Ovary (tissue), 9 donors: ENCODE measurements around the gene PEX6. TPM values are rescaled to one million over a fixed set of nuclear protein-coding genes. Genes with fewer than 3 reads are reported as not detected.

Experiments used
- DNase-seq, 5 donors: peaks; one replicate each; pipeline ENCODE4 v3.0.0-alpha.2; 2019 to 2020
- H3K27ac ChIP-seq, 2 donors: fragments of 200-600 bp; one replicate each; pipeline versions ENCODE4 v1.5.1 to v1.8.0; 2019 to 2022
- H3K27me3 ChIP-seq: fragments of 200-600 bp; one replicate; pipeline ENCODE4 v1.8.0; 2022
- H3K36me3 ChIP-seq: fragments of 200-600 bp; sonication (generic); one replicate; pipeline ENCODE4 v1.5.1; 2019
- H3K4me1 ChIP-seq: one replicate; pipeline ENCODE4 v1.8.1; 2013; ENCODE audit warnings: mild to moderate bottlenecking, moderate library complexity; ENCODE audit not compliant: insufficient read depth
- H3K4me3 ChIP-seq: fragments of 200-600 bp; sonication (generic); one replicate; pipeline ENCODE4 v1.5.1; 2017
- H3K9me3 ChIP-seq, 2 donors: fragments of 200-600 bp in 1 of 2; sonication (generic) in 1 of 2; one replicate each; pipeline versions ENCODE4 v1.5.1 to v1.8.1; 2013 to 2019; ENCODE audit warnings: mild to moderate bottlenecking in 1 of 2, moderate library complexity in 1 of 2
- CTCF ChIP-seq, 3 donors: fragments of 450-650 bp in 2 of 3; fragments of 200-600 bp in 1 of 3; IDR thresholded peaks; one replicate each; pipeline versions ENCODE4 v1.5.1 to v1.8.0; 2016 to 2022; ENCODE audit warnings: antibody characterized with exemption in 3 of 3, mild to moderate bottlenecking in 1 of 3
- EP300 ChIP-seq: sonication (generic); formaldehyde crosslinking; IDR thresholded peaks from one replicate; pipeline ENCODE4 v1.6.1; 2017; ENCODE audit warnings: antibody characterized with exemption
- POLR2A ChIP-seq: fragments of 450-650 bp; IDR thresholded peaks from one replicate; pipeline ENCODE4 v1.6.1; 2017; ENCODE audit warnings: antibody characterized with exemption, mild to moderate bottlenecking, moderate library complexity
- WGBS, 3 donors: extraction: QIAGEN DNeasy Blood & Tissue Kit in 1 of 3; methylation state at CpG; one replicate each; pipeline versions ENCODE4 v1.1.5 to v1.1.7; 2013 to 2017; 5-methylcytosine and 5-hydroxymethylcytosine counted together
- intact Hi-C, 4 donors: fragments of 100-400 bp; cut with DNase I; formaldehyde crosslinking; loops; one replicate each; pipeline versions ENCODE4 v1.11.0 to v1.15.1; 2022 to 2023
- polyA plus RNA-seq, 2 donors: library from polyadenylated mRNA; stranded (reverse); fragments of 200-250 nt in 1 of 2; fragments of 350-450 nt in 1 of 2; fragmentation: Illumina TruSeq in 1 of 2; extraction: RNeasy Lipid Tissue Mini Kit (QIAGEN cat#74804) in 1 of 2; gene quantifications; one replicate each; pipeline ENCODE4 v1.2.3, GENCODE V29; 2013 to 2014
- total RNA-seq, 7 donors: library from RNA; depleted of rRNA in 2 of 7; stranded (reverse); fragments of >200 nt in 2 of 7; fragmentation: NEBNext Ultra II Directional in 3 of 7; extraction: Animal tissue kit (Norgen Biotek cat#: 25700) in 3 of 7; gene quantifications; one replicate each; pipeline versions ENCODE4 v1.1.0 to v1.2.4, GENCODE V29; 2016 to 2023
- donor health status: DM: no; HTN: no; CAD: no; lungs with moderate emphysema.
- donor health status: DM: no; HTN: no; CAD: no.
- donor health status: Bipolar disorder and iron deficiency.
- donor health status: DM: yes; HTN: yes; CAD: no.
- donor health status: DM: no; HTN: no; CAD: no.
- donor health status: DM: yes; HTN: yes; CAD: no.

The PEX6 gene
- total and polyA plus RNA-seq, 9 donors = 8.8 to 41.0 (median 29.8) TPM

GRCh38 chr6:42921801-42922200 is 57.2 kb downstream of the PEX6 start:
- Histone ChIP-seq H3K27me3 (no peaks in the 10 kb centered on the region), H3K4me3 (no peak overlapping the region), H3K36me3 (no peaks in the 10 kb centered on the region), H3K9me3 (no peaks in the 10 kb centered on the region), H3K27ac (no peak overlapping the region), H3K4me1 (no peaks in the 10 kb centered on the region)
- intact Hi-C loops = no loop called here
- TF ChIP-seq CTCF (IDR thresholded peaks at IDR 0.05) = no peak
- TF ChIP-seq POLR2A = no peak
- TF ChIP-seq EP300 = no peak
- 53 to 65% (median 54%) methylated on average over 6 of the region's 6 CpGs for WGBS, 3 donors
- no peak for DNase-seq

- DNase-seq = no peak
- 82 to 93% (median 84%) methylated on average over 1 of the region's 1 CpG for WGBS, 3 donors
- no peaks in the 10 kb centered on the region for H3K36me3 ChIP-seq
- TF ChIP-seq POLR2A = no peak
- TF ChIP-seq CTCF (IDR thresholded peaks at IDR 0.05) = no peak
- TF ChIP-seq EP300 = no peak
- intact Hi-C loops = loop anchor here in 2 of 4 donors (5.0 to 10.0 kb wide), 2 partner anchors 49 to 231 kb away; partner anchors contain the start of gene GNMT (in 1 of the 2)
- no peaks in the 10 kb centered on the region for H3K9me3 ChIP-seq
- no peak overlapping the region for H3K27ac ChIP-seq
- no peak overlapping the region for H3K4me3 ChIP-seq
- H3K4me1 ChIP-seq = peaks cover 3% of the 10 kb centered on the region
- H3K27me3 ChIP-seq = no peaks in the 10 kb centered on the region
Measured at GRCh38 chr6:42916288-42916687, 62.7 kb downstream of the PEX6 start.

DNA sequence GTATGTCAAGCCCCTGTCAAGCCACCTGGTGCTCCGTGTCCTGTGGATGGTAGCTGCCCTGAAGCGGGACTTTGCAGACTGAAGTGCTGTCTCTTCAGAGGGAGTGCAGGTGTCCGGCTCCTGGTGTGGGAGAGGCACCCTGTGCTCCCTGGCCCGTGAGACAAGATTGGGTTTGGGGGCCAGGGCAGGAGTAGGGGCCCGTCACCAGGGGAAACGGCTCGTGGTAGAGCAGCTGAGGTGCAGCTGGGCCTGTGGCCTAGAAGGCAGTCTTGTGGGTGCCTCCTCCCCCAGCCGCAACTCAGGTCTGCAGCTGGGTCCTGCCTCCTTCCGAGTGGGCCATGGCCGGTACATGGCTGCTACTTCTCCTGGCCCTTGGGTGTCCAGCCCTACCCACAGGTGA is 63.2 kb downstream of the PEX6 start, which contains the start of gene PTCRA:
TSS of gene PTCRA (plus strand) at position 322 of the 400 bp plus-strand sequence. CDS start at position 339, 17 bp downstream.
- 71 to 79% (median 77%) methylated on average over 10 of the region's 10 CpGs for WGBS, 3 donors
- intact Hi-C loops = loop anchor here in 2 of 4 donors (5.0 to 10.0 kb wide), 2 partner anchors 49 to 232 kb away; partner anchors contain the start of gene GNMT (in 1 of the 2)
- Histone ChIP-seq H3K27ac (no peak within 1 kb of the TSS), H3K36me3 (no peaks in the 10 kb centered on the region), H3K27me3 (no peaks in the 10 kb centered on the region), H3K4me3 (no peak within 1 kb of the TSS), H3K9me3 (no peaks in the 10 kb centered on the region), H3K4me1 (peaks cover 4% of the 10 kb centered on the region)
- no peak for TF ChIP-seq EP300
- no peak for TF ChIP-seq CTCF (IDR thresholded peaks at IDR 0.05)
- TF ChIP-seq POLR2A = no peak
- no peak for DNase-seq

DNA sequence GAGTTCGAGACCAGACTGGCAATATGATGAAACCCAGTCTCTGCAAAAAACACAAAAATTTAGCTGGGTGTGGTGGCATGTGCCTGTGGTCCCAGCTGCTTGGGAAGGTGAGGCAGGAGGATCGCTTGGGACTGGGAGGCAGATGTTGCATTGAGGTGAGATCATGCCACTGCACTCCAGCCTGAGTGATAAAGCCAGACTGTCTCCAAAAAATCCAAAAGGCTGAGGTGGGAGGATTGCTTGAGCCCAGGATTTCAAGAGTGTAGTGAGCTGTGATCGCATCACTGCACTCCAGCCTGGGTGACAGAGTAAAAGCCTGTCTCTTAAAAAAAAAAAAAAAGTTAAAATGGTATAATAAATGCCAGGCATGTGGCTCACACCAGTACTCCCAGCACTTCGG is 64.4 kb downstream of the PEX6 start:
- no peaks in the 10 kb centered on the region for H3K9me3 ChIP-seq
- peaks cover 4% of the 10 kb centered on the region for H3K4me1 ChIP-seq
- no peak for DNase-seq
- no peaks in the 10 kb centered on the region for H3K36me3 ChIP-seq
- no peaks in the 10 kb centered on the region for H3K27me3 ChIP-seq
- intact Hi-C loops = loop anchor here in 1 of 4 donors (10.0 kb wide), 1 partner anchor 50 kb away; the partner anchor contains the start of gene GNMT
- no peak for TF ChIP-seq CTCF (IDR thresholded peaks at IDR 0.05)
- TF ChIP-seq EP300 = no peak
- TF ChIP-seq POLR2A = no peak
- no peak overlapping the region for H3K27ac ChIP-seq
- no peak overlapping the region for H3K4me3 ChIP-seq
- 69 to 72% (median 70%) methylated on average over 4 of the region's 4 CpGs for WGBS, 3 donors

Other genes with a start within 250 kb of the PEX6 start
- 10 to 100 TPM; 15.2 to 18.7 (median 16.7) TPM for gene TBCC, start 233.1 kb downstream of the PEX6 start, total RNA-seq
- 10 to 100 TPM; 14.1 to 15.4 TPM for gene TBCC, start 233.1 kb downstream of the PEX6 start, polyA plus RNA-seq
- 10 to 100 TPM; 13.3 to 27.1 (median 25.4) TPM for gene BICRAL, start 197.1 kb downstream of the PEX6 start, total RNA-seq
- gene BICRAL, start 197.1 kb downstream of the PEX6 start, polyA plus RNA-seq = 10 to 100 TPM; 10.5 to 24.9 TPM
- 10 to 100 TPM; 60.1 to 77.9 (median 68.1) TPM for gene RPL7L1, start 99.6 kb downstream of the PEX6 start, total RNA-seq
- 10 to 100 TPM; 48.6 to 97.8 TPM for gene RPL7L1, start 99.6 kb downstream of the PEX6 start, polyA plus RNA-seq
- gene PTCRA, start 63.1 kb downstream of the PEX6 start, total RNA-seq = under 1 TPM in 1 of 7 donors, not detected in 6; 0.55 TPM
- not detected for gene PTCRA, start 63.1 kb downstream of the PEX6 start, polyA plus RNA-seq
- gene CNPY3, start 49.7 kb downstream of the PEX6 start, total RNA-seq = 10 to 100 TPM; 25.3 to 61.2 (median 44.5) TPM
- gene CNPY3, start 49.7 kb downstream of the PEX6 start, polyA plus RNA-seq = 10 to 100 TPM; 36.8 to 40.0 TPM
- gene GNMT, start 18.4 kb downstream of the PEX6 start, total RNA-seq = 1 to 10 TPM in 4 of 7 donors, under 1 TPM in 3; 0.57 to 2.7 (median 1.3) TPM
- gene GNMT, start 18.4 kb downstream of the PEX6 start, polyA plus RNA-seq = 1 to 10 TPM in 1 of 2 donors, under 1 TPM in 1; 0.35 to 1.1 TPM
- gene PPP2R5D, start 5.4 kb upstream of the PEX6 start, total RNA-seq = 10 to 100 TPM; 20.4 to 40.5 (median 34.1) TPM
- gene PPP2R5D, start 5.4 kb upstream of the PEX6 start, polyA plus RNA-seq = 10 to 100 TPM; 30.4 to 78.1 TPM
- gene MEA1, start 34.8 kb upstream of the PEX6 start, total RNA-seq = 10 to 100 TPM; 48.2 to 69.8 (median 60.1) TPM
- gene MEA1, start 34.8 kb upstream of the PEX6 start, polyA plus RNA-seq = 10 to 100 TPM; 75.9 to 95.1 TPM
- gene KLHDC3, start 35.1 kb upstream of the PEX6 start, total RNA-seq = 10 to 100 TPM; 40.9 to 78.8 (median 55.1) TPM
- gene KLHDC3, start 35.1 kb upstream of the PEX6 start, polyA plus RNA-seq = 10 to 100 TPM; 72.1 to 90.9 TPM
- gene RRP36, start 42.4 kb upstream of the PEX6 start, total RNA-seq = 10 to 100 TPM; 24.7 to 50.4 (median 36.0) TPM
- gene RRP36, start 42.4 kb upstream of the PEX6 start, polyA plus RNA-seq = 10 to 100 TPM; 23.6 to 58.7 TPM
- 10 to 100 TPM; 15.6 to 29.1 (median 25.0) TPM for gene CUL7, start 74.7 kb upstream of the PEX6 start, total RNA-seq
- 10 to 100 TPM in 1 of 2 donors, 1 to 10 TPM in 1; 9.3 to 13.9 TPM for gene CUL7, start 74.7 kb upstream of the PEX6 start, polyA plus RNA-seq
- 10 to 100 TPM; 11.5 to 56.7 (median 47.3) TPM for gene MRPL2, start 80.3 kb upstream of the PEX6 start, total RNA-seq
- gene MRPL2, start 80.3 kb upstream of the PEX6 start, polyA plus RNA-seq = 10 to 100 TPM; 37.2 to 55.6 TPM
- 10 to 100 TPM; 17.8 to 29.8 (median 24.7) TPM for gene KLC4, start 80.5 kb upstream of the PEX6 start, total RNA-seq
- gene KLC4, start 80.5 kb upstream of the PEX6 start, polyA plus RNA-seq = 10 to 100 TPM; 14.7 to 27.2 TPM
- gene PTK7, start 97.1 kb upstream of the PEX6 start, total RNA-seq = 100 to 1,000 TPM in 4 of 7 donors, 10 to 100 TPM in 3; 65.7 to 167 (median 105) TPM
- 10 to 100 TPM; 44.4 to 79.6 TPM for gene PTK7, start 97.1 kb upstream of the PEX6 start, polyA plus RNA-seq
- 10 to 100 TPM; 21.0 to 73.3 (median 38.0) TPM for gene SRF, start 192.1 kb upstream of the PEX6 start, total RNA-seq
- gene SRF, start 192.1 kb upstream of the PEX6 start, polyA plus RNA-seq = 10 to 100 TPM; 26.6 to 26.9 TPM
- 10 to 100 TPM; 24.2 to 44.5 (median 33.0) TPM for gene CUL9, start 203.0 kb upstream of the PEX6 start, total RNA-seq
- gene CUL9, start 203.0 kb upstream of the PEX6 start, polyA plus RNA-seq = 10 to 100 TPM; 15.9 to 20.8 TPM